Caco-2 (cell line): ENCODE measurements around the gene SCO1. TPM values are rescaled to one million over a fixed set of nuclear protein-coding genes. Genes with fewer than 3 reads are reported as not detected.

Experiments
- BruUV-seq: library from RNA; stranded (reverse); fragments of 400-500 nt; replicated peaks from 2 replicates; lab custom pipeline; 2021; lab: Mats Ljungman, UMichigan
- CTCF ChIA-PET: fragments of 300-600 bp; sonication (Branson Sonifier 250); formaldehyde crosslinking; loops from one replicate; lab custom pipeline; 2022; ENCODE audit warnings: antibody characterized with exemption; lab: Charles Lee
- POLR2A ChIA-PET: fragments of 300-600 bp; sonication (Branson Sonifier 250); formaldehyde crosslinking; loops from one replicate; lab custom pipeline; 2022; ENCODE audit warnings: antibody characterized with exemption; lab: Charles Lee
- DNase-seq, 2 experiments: peaks; one replicate each; pipeline versions ENCODE4 v3.0.0 to v3.0.0-alpha.2; 2020 to 2022
- H3K27me3 ChIP-seq: replicated peaks from 2 replicates; pipeline ENCODE4 v1.6.0; 2011; ENCODE audit warnings: low read length; ENCODE audit not compliant: control insufficient read depth, insufficient read depth
- H3K36me3 ChIP-seq: 2 replicates; pipeline ENCODE4 v1.5.1; 2011; ENCODE audit warnings: low read length; ENCODE audit not compliant: control insufficient read depth, insufficient read depth
- H3K4me1 ChIP-seq: fragments of 250-450 bp; sonication (Bioruptor Pico); 2 replicates; pipeline ENCODE4 v1.5.1; 2020; ENCODE audit warnings: mild to moderate bottlenecking
- H3K4me3 ChIP-seq: 2 replicates; pipeline ENCODE4 v1.5.1; 2011; ENCODE audit warnings: low read depth, mild to moderate bottlenecking, control low read depth, low read length
- H3K9me3 ChIP-seq: fragments of 250-450 bp; sonication (Bioruptor Pico); 2 replicates; pipeline ENCODE4 v1.5.1; 2020; ENCODE audit warnings: mild to moderate bottlenecking, moderate library complexity
- H3K27ac Mint-ChIP-seq: one replicate; pipeline ENCODE4 v1.8.0; 2022; ENCODE audit warnings: mixed read lengths; ENCODE audit not compliant: unreplicated experiment
- H3K27me3 Mint-ChIP-seq: one replicate; pipeline ENCODE4 v1.8.0; 2022; ENCODE audit warnings: mixed read lengths; ENCODE audit not compliant: insufficient read depth, unreplicated experiment
- H3K36me3 Mint-ChIP-seq: one replicate; pipeline ENCODE4 v1.8.0; 2022; ENCODE audit warnings: mild to moderate bottlenecking, mixed read lengths; ENCODE audit not compliant: insufficient read depth, unreplicated experiment
- H3K4me1 Mint-ChIP-seq: one replicate; pipeline ENCODE4 v1.8.0; 2022; ENCODE audit warnings: low read depth, mixed read lengths; ENCODE audit not compliant: unreplicated experiment
- H3K4me3 Mint-ChIP-seq: one replicate; pipeline ENCODE4 v1.8.0; 2022; ENCODE audit warnings: mild to moderate bottlenecking, moderate library complexity, mixed read lengths; ENCODE audit not compliant: unreplicated experiment
- H3K9me3 Mint-ChIP-seq: one replicate; pipeline ENCODE4 v1.8.0; 2022; ENCODE audit warnings: mixed read lengths; ENCODE audit not compliant: unreplicated experiment
- intact Hi-C: fragments of 100-400 bp; cut with micrococcal nuclease; formaldehyde crosslinking; loops from one replicate; pipeline ENCODE4 v1.10.0; 2022; ENCODE audit not compliant: unreplicated experiment
- total RNA-seq: library from RNA; stranded (reverse); gene quantifications from 2 replicates; pipeline ENCODE4 v1.2.3, GENCODE V29; 2022
- TF ChIP-seq, protein P1 (sequence below), 2 experiments: fragments of 200-600 bp in 1 of 2; IDR thresholded peaks; 1 replicate in 1 of 2; 2 replicates in 1 of 2; pipeline versions ENCODE4 v1.5.1 to v1.8.0; 2011 to 2022; ENCODE audit warnings: antibody characterized with exemption in 1 of 2, control low read depth in 1 of 2, inconsistent platforms in 1 of 2, low read depth in 1 of 2, low read length in 1 of 2, mild to moderate bottlenecking in 1 of 2, moderate library complexity in 1 of 2; ENCODE audit not compliant: insufficient read depth in 1 of 2, severe bottlenecking in 1 of 2, unreplicated experiment in 1 of 2

The SCO1 gene
- total RNA-seq, 1 experiment from 2014 or later, result 26.3 TPM

DNA sequence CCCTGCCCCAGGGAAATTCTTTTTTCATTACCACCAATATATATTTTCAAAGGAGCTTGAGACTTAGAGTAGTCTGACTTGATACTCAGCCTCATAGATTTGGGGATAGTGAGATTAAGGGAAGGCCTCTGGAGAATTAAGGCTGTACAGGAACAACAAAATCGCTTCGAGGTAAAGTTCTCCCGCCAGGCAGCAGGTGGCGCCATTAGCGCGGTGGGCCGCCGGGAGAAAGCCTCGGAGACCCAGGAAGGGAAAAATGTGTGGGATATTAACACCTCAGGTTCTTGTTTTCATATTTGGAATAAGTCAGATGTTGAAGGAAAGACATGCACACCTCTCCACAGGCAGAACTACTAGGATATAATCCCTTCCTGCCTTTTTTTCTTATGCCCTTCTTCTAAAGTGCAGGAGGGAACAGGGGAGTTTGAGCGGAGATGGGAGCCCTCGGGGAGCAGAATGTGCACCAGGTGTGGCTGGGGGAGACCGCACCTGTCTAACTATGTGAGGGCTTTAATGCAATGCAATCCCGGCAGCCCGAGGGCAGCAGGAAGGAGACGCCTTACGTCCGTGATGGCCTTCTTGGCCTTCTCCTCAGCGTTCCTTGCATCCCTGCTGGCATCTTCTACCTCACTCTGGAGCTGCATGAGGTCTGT lies 66.2 kb downstream of the SCO1 start:
- intact Hi-C loops, result no loop called here
- Histone ChIP-seq H3K9me3 (no peaks in the 10 kb centered on the region), H3K27me3 (no peaks in the 10 kb centered on the region), H3K36me3 (no peaks in the 10 kb centered on the region), H3K4me3 (no peak overlapping the region), H3K4me1 (no peaks in the 10 kb centered on the region)
- no TSS peak for BruUV-seq
- TF ChIP-seq, protein P1, sequence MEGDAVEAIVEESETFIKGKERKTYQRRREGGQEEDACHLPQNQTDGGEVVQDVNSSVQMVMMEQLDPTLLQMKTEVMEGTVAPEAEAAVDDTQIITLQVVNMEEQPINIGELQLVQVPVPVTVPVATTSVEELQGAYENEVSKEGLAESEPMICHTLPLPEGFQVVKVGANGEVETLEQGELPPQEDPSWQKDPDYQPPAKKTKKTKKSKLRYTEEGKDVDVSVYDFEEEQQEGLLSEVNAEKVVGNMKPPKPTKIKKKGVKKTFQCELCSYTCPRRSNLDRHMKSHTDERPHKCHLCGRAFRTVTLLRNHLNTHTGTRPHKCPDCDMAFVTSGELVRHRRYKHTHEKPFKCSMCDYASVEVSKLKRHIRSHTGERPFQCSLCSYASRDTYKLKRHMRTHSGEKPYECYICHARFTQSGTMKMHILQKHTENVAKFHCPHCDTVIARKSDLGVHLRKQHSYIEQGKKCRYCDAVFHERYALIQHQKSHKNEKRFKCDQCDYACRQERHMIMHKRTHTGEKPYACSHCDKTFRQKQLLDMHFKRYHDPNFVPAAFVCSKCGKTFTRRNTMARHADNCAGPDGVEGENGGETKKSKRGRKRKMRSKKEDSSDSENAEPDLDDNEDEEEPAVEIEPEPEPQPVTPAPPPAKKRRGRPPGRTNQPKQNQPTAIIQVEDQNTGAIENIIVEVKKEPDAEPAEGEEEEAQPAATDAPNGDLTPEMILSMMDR (IDR thresholded peaks at IDR 0.05; ENCODE audit: insufficient read depth in 1 of 2, low read depth in 1 of 2, low read length in 1 of 2, severe bottlenecking in 1 of 2, unreplicated experiment in 1 of 2), result peak; percentile 46 to 54
- POLR2A ChIA-PET, result no interaction called here
- Mint-ChIP-seq H3K4me1 (no peaks in the 10 kb centered on the region), H3K9me3 (no peaks in the 10 kb centered on the region), H3K27me3 (no peaks in the 10 kb centered on the region), H3K4me3 (no peak overlapping the region), H3K27ac (no peak overlapping the region), H3K36me3 (no peaks in the 10 kb centered on the region)
- CTCF ChIA-PET, result interaction anchor here (0.7 kb wide), 1 partner anchor 149 kb away, joined by 3 read pairs; no protein-coding TSS in a partner anchor
- peak in 1 of 2 experiments; percentile 35 for DNase-seq

DNA sequence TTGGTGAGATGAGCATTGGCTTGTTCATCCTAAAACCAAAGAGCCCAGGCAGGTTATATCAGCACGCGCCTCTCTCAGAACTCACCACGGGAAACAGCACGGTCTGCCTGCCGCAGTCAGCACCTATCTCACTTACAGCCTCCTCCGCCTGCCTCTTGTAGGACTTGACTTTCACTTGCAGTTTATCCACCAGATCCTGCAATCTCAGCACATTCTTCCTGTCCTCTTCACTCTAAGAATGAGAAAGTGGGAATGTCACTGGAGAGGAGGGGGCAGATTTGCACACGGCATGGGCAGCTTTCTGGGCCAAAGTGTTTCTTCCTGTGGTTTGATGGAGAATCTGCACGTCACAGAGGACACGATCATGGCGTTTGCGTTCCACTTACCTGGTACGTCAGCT lies 67.6 kb downstream of the SCO1 start:
- Mint-ChIP-seq H3K9me3 (no peaks in the 10 kb centered on the region), H3K4me1 (no peaks in the 10 kb centered on the region), H3K4me3 (no peak overlapping the region), H3K36me3 (no peaks in the 10 kb centered on the region), H3K27me3 (no peaks in the 10 kb centered on the region), H3K27ac (no peak overlapping the region)
- ChIA-PET CTCF (no interaction called here), POLR2A (no interaction called here)
- intact Hi-C loops, result no loop called here
- H3K4me3 ChIP-seq, result no peak overlapping the region
- no peaks in the 10 kb centered on the region for H3K4me1 ChIP-seq
- no peaks in the 10 kb centered on the region for H3K36me3 ChIP-seq
- TF ChIP-seq, protein P1 (IDR thresholded peaks at IDR 0.05; ENCODE audit: insufficient read depth in 1 of 2, low read depth in 1 of 2, low read length in 1 of 2, severe bottlenecking in 1 of 2, unreplicated experiment in 1 of 2), result no peak
- DNase-seq, result no peak
- H3K9me3 ChIP-seq, result no peaks in the 10 kb centered on the region
- H3K27me3 ChIP-seq, result no peaks in the 10 kb centered on the region
- no TSS peak for BruUV-seq

DNA sequence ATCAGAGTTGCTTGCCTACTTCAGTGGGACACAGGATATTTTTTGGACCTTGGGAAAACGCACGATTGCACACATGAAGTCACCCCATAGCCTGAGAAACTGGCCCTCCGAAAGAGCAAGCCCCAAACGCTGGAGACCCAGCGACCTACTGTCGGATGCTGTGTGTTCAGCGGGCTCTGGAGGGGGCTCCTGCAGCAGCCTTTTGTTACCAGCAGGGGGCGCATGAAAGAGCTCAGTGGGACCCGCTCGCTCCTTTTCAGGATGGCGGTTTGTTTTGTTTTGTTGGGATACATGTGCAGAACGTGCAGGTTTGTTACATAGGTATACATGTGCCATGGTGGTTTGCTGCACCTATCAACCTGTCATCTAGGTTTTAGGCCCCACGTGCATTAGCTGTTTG lies 68.6 kb downstream of the SCO1 start:
- TF ChIP-seq, protein P1 (IDR thresholded peaks at IDR 0.05; ENCODE audit: insufficient read depth in 1 of 2, low read depth in 1 of 2, low read length in 1 of 2, severe bottlenecking in 1 of 2, unreplicated experiment in 1 of 2), result peak; percentile 17 to 21
- no peak overlapping the region for H3K4me3 ChIP-seq
- H3K9me3 ChIP-seq, result no peaks in the 10 kb centered on the region
- no peak for DNase-seq
- Mint-ChIP-seq H3K4me3 (no peak overlapping the region), H3K4me1 (no peaks in the 10 kb centered on the region), H3K27me3 (no peaks in the 10 kb centered on the region), H3K36me3 (no peaks in the 10 kb centered on the region), H3K9me3 (no peaks in the 10 kb centered on the region), H3K27ac (no peak overlapping the region)
- POLR2A ChIA-PET, result no interaction called here
- H3K27me3 ChIP-seq, result no peaks in the 10 kb centered on the region
- no TSS peak for BruUV-seq
- no peaks in the 10 kb centered on the region for H3K36me3 ChIP-seq
- no peaks in the 10 kb centered on the region for H3K4me1 ChIP-seq
- CTCF ChIA-PET, result no interaction called here
- intact Hi-C loops, result no loop called here
